Keratinocyte (primary cell): ENCODE results near the gene FSIP1. TPM values are rescaled to one million over a fixed set of nuclear protein-coding genes. Genes with fewer than 3 reads are reported as not detected.
A peak's percentile ranks its signal among the peaks of the same experiment; 100 is the strongest.

Source experiments
- DNase-seq: peaks from one replicate; pipeline ENCODE4 v3.0.0-alpha.2; 2011; ENCODE audit warnings: low read depth, missing footprints, low spot score
- FAIRE-seq: peaks from 2 replicates; lab custom pipeline; 2011; peaks lifted over from hg19 to GRCh38; lab: Jason Lieb, UNC
- H2AFZ ChIP-seq: 2 replicates; pipeline ENCODE4 v1.6.0; 2012; ENCODE audit warnings: low read length, control low read depth, inconsistent platforms; ENCODE audit not compliant: control insufficient read depth
- H3K27ac ChIP-seq: 2 replicates; pipeline ENCODE4 v1.5.1; 2011; ENCODE audit warnings: low read length; ENCODE audit not compliant: control insufficient read depth, insufficient read depth
- H3K27me3 ChIP-seq: 3 replicates; pipeline ENCODE4 v1.6.0; 2011; ENCODE audit warnings: low read length; ENCODE audit not compliant: control insufficient read depth, insufficient read depth; ENCODE audit errors: extremely low read depth
- H3K36me3 ChIP-seq, 2 experiments: 2 replicates in 1 of 2; 3 replicates in 1 of 2; pipeline ENCODE4 v1.5.1; 2011; ENCODE audit warnings: low read length in 2 of 2, mild to moderate bottlenecking in 1 of 2; ENCODE audit not compliant: control insufficient read depth in 2 of 2, insufficient read depth in 2 of 2; ENCODE audit errors: extremely low read depth in 1 of 2
- H3K4me1 ChIP-seq: 3 replicates; pipeline ENCODE4 v1.5.1; 2011; ENCODE audit warnings: low read length; ENCODE audit not compliant: control insufficient read depth, insufficient read depth; ENCODE audit errors: extremely low read depth
- H3K4me2 ChIP-seq: 3 replicates; pipeline ENCODE4 v1.6.0; 2011; ENCODE audit warnings: low read depth, low read length; ENCODE audit not compliant: control insufficient read depth, insufficient read depth; ENCODE audit errors: extremely low read depth
- H3K4me3 ChIP-seq, 3 experiments: fragments of 200-600 bp in 1 of 3; sonication (generic) in 1 of 3; 2 replicates in 2 of 3; 3 replicates in 1 of 3; pipeline ENCODE4 v1.5.1; 2011 to 2016; ENCODE audit warnings: low read length in 3 of 3, mild to moderate bottlenecking in 3 of 3, control low read depth in 2 of 3, inconsistent platforms in 1 of 3, low read depth in 1 of 3, mixed read lengths in 1 of 3, mixed run types in 1 of 3, moderate library complexity in 1 of 3; ENCODE audit not compliant: control insufficient read depth in 2 of 3, insufficient read depth in 2 of 3; ENCODE audit errors: extremely low read depth in 1 of 3
- H3K79me2 ChIP-seq: 2 replicates; pipeline ENCODE4 v1.6.0; 2012; ENCODE audit warnings: low read length; ENCODE audit not compliant: control insufficient read depth, insufficient read depth
- H3K9ac ChIP-seq: 3 replicates; pipeline ENCODE4 v1.6.0; 2011; ENCODE audit warnings: low read length; ENCODE audit not compliant: control insufficient read depth, insufficient read depth; ENCODE audit errors: extremely low read depth
- H3K9me1 ChIP-seq: 3 replicates; pipeline ENCODE4 v1.6.0; 2011; ENCODE audit warnings: low read length; ENCODE audit not compliant: control insufficient read depth, insufficient read depth; ENCODE audit errors: extremely low read depth
- H3K9me3 ChIP-seq: 2 replicates; pipeline ENCODE4 v1.5.1; 2012; ENCODE audit warnings: low read depth, low read length; ENCODE audit not compliant: control insufficient read depth
- H4K20me1 ChIP-seq: 3 replicates; pipeline ENCODE4 v1.6.0; 2011; ENCODE audit warnings: low read length; ENCODE audit not compliant: control insufficient read depth, insufficient read depth; ENCODE audit errors: extremely low read depth
- CTCF ChIP-seq, 3 experiments: IDR thresholded peaks in 1 of 3; conservative IDR thresholded peaks in 1 of 3; optimal IDR thresholded peaks in 1 of 3; 2 replicates in 2 of 3; 3 replicates in 1 of 3; pipeline versions ENCODE3 to v1.5.1; 2011; ENCODE audit warnings: low read length in 3 of 3, mild to moderate bottlenecking in 3 of 3, moderate library complexity in 2 of 3, control low read depth in 1 of 3, inconsistent platforms in 1 of 3; ENCODE audit not compliant: insufficient read depth in 2 of 3; ENCODE audit errors: extremely low read depth in 1 of 3
- EZH2 ChIP-seq: IDR thresholded peaks from one replicate; pipeline ENCODE4 v1.6.1; 2012; ENCODE audit warnings: inconsistent platforms, mild to moderate bottlenecking, low read length, moderate library complexity
- dilution Hi-C: fragments of 300-500 bp; cut with MboI; formaldehyde crosslinking; loops from one replicate; pipeline ENCODE4 v1.7.0; 2020; ENCODE audit warnings: low sequenced_read_pairs; ENCODE audit not compliant: extremely low pct_ligation_motif_present
- polyA plus RNA-seq, 5 experiments: library from polyadenylated mRNA; depleted of rRNA in 3 of 5; stranded (reverse) in 3 of 5; stranded (forward) in 1 of 5; unstranded in 1 of 5; fragments of >200 nt; gene quantifications; 1 replicate in 1 of 5; 2 replicates in 3 of 5; 3 replicates in 1 of 5; pipeline versions ENCODE4 v1.2.1 to v1.2.3, GENCODE V29; 2011 to 2012; ENCODE audit warnings: missing spikeins in 2 of 5, low read depth in 1 of 5, low replicate concordance in 1 of 5

FSIP1 gene
- polyA plus RNA-seq, 1 donor (not counting 4 experiments of a cell fraction or from before 2014, with no cell fraction given), result 1.5 TPM

- peak; percentile 5 for FAIRE-seq
- Histone ChIP-seq H4K20me1 (no peaks in the 10 kb centered on the region), H3K79me2 (no peaks in the 10 kb centered on the region), H3K27ac (no peak overlapping the region), H3K36me3 (no peaks in the 10 kb centered on the region), H3K4me2 (no peak overlapping the region), H3K4me3 (no peak overlapping the region), H2AFZ (no peak overlapping the region), H3K27me3 (no peaks in the 10 kb centered on the region), H3K9me3 (no peaks in the 10 kb centered on the region), H3K9ac (no peak overlapping the region), H3K4me1 (no peaks in the 10 kb centered on the region), H3K9me1 (no peaks in the 10 kb centered on the region)
- TF ChIP-seq EZH2 (no peak), CTCF (optimal IDR thresholded peaks at IDR 0.05 in 1 of 3, IDR thresholded peaks at IDR 0.05 in 1 of 3, conservative IDR thresholded peaks at IDR 0.05 in 1 of 3; ENCODE audit: extremely low read depth in 1 of 3, insufficient read depth in 2 of 3, low read length in 3 of 3) (no peak)
- no peak for DNase-seq
- dilution Hi-C loops, result no loop called here
These were observed 112.0 kb downstream of the FSIP1 start for GRCh38 chr15:39670687-39671086.

- Histone ChIP-seq H3K4me3 (no peak overlapping the region), H4K20me1 (no peaks in the 10 kb centered on the region), H3K27ac (no peak overlapping the region), H3K4me2 (no peak overlapping the region), H3K27me3 (no peaks in the 10 kb centered on the region), H3K79me2 (no peaks in the 10 kb centered on the region), H3K9me1 (no peaks in the 10 kb centered on the region), H3K9ac (no peak overlapping the region), H2AFZ (no peak overlapping the region), H3K36me3 (no peaks in the 10 kb centered on the region), H3K4me1 (no peaks in the 10 kb centered on the region), H3K9me3 (no peaks in the 10 kb centered on the region)
- dilution Hi-C loops, result loop anchor here (5.0 kb wide), 1 partner anchor 52 kb away; no protein-coding TSS in a partner anchor
- FAIRE-seq, result no peak
- no peak for TF ChIP-seq EZH2
- TF ChIP-seq CTCF (optimal IDR thresholded peaks at IDR 0.05 in 1 of 3, IDR thresholded peaks at IDR 0.05 in 1 of 3, conservative IDR thresholded peaks at IDR 0.05 in 1 of 3; ENCODE audit: extremely low read depth in 1 of 3, insufficient read depth in 2 of 3, low read length in 3 of 3), result no peak
- DNase-seq, result no peak
These were observed 113.0 kb downstream of the FSIP1 start for GRCh38 chr15:39669661-39670060.
